ENCODE results near the gene TMEM179. TPM values are rescaled to one million over a fixed set of nuclear protein-coding genes. Genes with fewer than 3 reads are reported as not detected.

The TMEM179 gene
- total RNA-seq, 4 donors from 2014 or later = 0.46 to 1.9 (median 0.72) TPM

DNA sequence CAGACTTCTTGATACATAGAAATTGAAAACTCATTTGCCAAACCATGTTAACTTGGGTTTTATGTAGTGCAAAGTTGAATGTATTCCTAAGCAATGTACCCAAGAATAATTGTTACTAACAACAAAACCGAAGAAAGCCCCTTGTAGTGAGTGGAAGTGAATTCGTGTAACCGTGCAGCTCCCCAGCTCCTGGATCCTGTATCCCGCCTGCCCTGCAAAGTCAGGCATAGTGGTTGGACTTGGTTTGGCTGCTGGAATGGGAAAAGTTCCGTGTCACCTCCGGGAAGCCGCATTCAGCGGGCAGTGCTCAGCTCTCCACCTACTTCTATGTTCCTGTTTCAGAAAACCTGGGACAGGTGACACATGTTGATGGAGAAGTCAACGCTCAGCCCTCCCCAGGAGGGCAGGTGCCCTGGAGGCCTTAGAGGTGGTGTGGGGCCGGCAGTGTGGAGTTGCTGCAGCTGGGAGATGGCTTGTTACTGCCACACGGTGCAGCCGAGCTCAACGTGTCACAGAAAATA lies 54.2 kb downstream of the TMEM179 start:
- ATAC-seq = no peak
- Histone ChIP-seq H3K4me1 (peaks cover 0 to 8% (median 0%) of the 10 kb centered on the region in 3 donors), H3K9me3 (no peaks in the 10 kb centered on the region), H3K36me3 (no peaks in the 10 kb centered on the region), H3K4me3 (no peak overlapping the region), H3K27ac (no peak overlapping the region), H3K27me3 (peaks cover 96% of the 10 kb centered on the region)
- no peak for TF ChIP-seq POLR2A (IDR thresholded peaks at IDR 0.05)
- TF ChIP-seq, protein P1, sequence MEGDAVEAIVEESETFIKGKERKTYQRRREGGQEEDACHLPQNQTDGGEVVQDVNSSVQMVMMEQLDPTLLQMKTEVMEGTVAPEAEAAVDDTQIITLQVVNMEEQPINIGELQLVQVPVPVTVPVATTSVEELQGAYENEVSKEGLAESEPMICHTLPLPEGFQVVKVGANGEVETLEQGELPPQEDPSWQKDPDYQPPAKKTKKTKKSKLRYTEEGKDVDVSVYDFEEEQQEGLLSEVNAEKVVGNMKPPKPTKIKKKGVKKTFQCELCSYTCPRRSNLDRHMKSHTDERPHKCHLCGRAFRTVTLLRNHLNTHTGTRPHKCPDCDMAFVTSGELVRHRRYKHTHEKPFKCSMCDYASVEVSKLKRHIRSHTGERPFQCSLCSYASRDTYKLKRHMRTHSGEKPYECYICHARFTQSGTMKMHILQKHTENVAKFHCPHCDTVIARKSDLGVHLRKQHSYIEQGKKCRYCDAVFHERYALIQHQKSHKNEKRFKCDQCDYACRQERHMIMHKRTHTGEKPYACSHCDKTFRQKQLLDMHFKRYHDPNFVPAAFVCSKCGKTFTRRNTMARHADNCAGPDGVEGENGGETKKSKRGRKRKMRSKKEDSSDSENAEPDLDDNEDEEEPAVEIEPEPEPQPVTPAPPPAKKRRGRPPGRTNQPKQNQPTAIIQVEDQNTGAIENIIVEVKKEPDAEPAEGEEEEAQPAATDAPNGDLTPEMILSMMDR (IDR thresholded peaks at IDR 0.05) = no peak
- TF ChIP-seq EP300 (IDR thresholded peaks at IDR 0.05) = no peak
- TF ChIP-seq POLR2AphosphoS5 (IDR thresholded peaks at IDR 0.05) = no peak
- 73 to 96% methylated on average over 5 to 6 of the region's 13 CpGs for WGBS, 2 donors (ENCODE audit: low coverage in 1 of 2)

DNA sequence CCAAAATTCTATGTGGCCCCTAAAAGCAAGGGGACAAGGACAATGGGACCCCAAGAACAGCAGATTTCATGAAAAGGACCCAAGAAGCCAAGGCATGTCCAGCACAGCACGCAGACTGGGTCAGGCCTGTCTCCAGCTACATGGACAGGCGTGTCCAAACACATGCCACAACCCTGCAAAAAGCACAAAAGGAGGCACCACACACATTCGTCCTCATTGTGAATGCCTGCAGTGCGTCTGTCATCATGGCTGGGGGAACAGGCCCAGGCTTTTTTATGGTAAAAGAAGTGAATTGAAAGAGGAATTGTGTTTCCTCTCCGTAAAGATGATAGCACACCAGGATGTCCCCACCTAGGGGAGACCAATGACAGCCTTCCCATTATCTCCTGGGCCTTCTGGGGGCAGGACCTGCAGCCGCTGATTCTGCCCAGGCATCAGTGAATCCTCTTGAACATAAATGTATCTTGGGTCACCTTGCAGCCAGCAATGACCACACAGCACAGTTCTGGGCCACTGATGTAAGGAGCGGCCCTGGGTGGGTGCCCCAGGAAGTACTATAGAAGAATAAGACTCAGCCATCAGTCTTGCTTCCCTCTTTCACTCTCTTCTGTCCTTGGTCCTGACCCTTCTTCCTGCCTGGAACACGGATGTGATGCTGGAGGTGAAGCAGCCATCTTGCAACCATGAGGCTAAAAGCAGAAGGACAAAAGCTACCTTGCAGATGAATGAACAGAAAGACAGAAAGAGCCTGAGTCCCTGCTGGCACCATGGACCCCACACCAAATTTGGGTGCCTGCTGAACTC lies 54.8 kb downstream of the TMEM179 start:
- Histone ChIP-seq H3K4me1 (peaks cover 0 to 8% (median 0%) of the 10 kb centered on the region in 3 donors), H3K9me3 (no peaks in the 10 kb centered on the region), H3K36me3 (no peaks in the 10 kb centered on the region), H3K4me3 (no peak overlapping the region), H3K27me3 (peaks cover 96% of the 10 kb centered on the region), H3K27ac (no peak overlapping the region)
- TF ChIP-seq, protein P1 (IDR thresholded peaks at IDR 0.05) = no peak
- TF ChIP-seq POLR2AphosphoS5 (IDR thresholded peaks at IDR 0.05) = no peak
- no peak for TF ChIP-seq POLR2A (IDR thresholded peaks at IDR 0.05)
- no peak for TF ChIP-seq EP300 (IDR thresholded peaks at IDR 0.05)
- WGBS, 2 donors (ENCODE audit: low coverage in 1 of 2) = 67 to 100% methylated on average over 2 of the region's 8 CpGs
- ATAC-seq = no peak

- H3K9me3 ChIP-seq = no peaks in the 10 kb centered on the region
- peaks cover 0 to 8% (median 0%) of the 10 kb centered on the region in 3 donors for H3K4me1 ChIP-seq
- TF ChIP-seq POLR2AphosphoS5 (IDR thresholded peaks at IDR 0.05) (no peak), POLR2A (IDR thresholded peaks at IDR 0.05) (no peak), EP300 (IDR thresholded peaks at IDR 0.05) (no peak)
- TF ChIP-seq, protein P1 (IDR thresholded peaks at IDR 0.05) = no peak
- ATAC-seq = no peak
- no peak overlapping the region for H3K27ac ChIP-seq
- H3K4me3 ChIP-seq = no peak overlapping the region
- peaks cover 96% of the 10 kb centered on the region for H3K27me3 ChIP-seq
- WGBS, 2 donors (ENCODE audit: low coverage in 1 of 2) = 50 to 72% methylated on average over 2 to 4 of the region's 15 CpGs
- H3K36me3 ChIP-seq = no peaks in the 10 kb centered on the region
Observed at GRCh38 chr14:104548802-104549535, 55.6 kb downstream of the TMEM179 start.

DNA sequence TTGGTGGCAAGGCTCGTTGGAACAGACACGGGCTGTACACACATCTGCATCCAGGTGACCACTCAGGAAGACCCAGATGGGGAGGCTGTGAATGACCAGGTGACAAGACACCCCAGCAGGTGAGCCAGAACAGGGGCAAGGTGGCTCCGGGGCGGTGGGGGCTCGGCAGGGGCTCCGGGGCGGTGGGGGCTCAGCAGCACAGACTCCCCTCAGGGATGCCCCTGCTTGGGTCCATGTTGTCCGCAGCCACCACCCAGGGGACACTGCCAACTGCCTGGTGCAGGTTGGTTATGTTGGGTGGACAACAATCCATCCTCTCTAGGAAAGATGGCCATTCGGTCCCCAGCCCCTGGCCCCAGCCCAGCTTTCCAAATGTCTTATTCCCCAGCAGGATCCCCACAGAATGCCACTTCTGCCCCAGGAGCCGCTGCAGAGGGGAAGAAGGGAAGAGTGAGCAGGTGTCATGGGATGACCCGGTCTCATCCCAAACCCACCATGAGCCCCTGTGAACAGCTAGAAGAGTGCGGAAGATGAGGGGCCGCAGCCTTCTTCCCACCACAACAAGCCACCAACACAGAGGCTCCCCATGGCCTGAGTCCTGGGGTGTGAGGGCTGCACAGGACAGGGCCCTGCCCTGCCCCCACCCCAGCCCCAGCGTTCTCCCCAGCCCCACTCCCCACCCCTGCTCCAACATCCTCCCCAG lies 56.4 kb downstream of the TMEM179 start:
- no peak overlapping the region for H3K27ac ChIP-seq
- no peak for ATAC-seq
- peaks cover 0 to 8% (median 0%) of the 10 kb centered on the region in 3 donors for H3K4me1 ChIP-seq
- WGBS, 2 donors (ENCODE audit: low coverage in 1 of 2) = 80% methylated on average over 6 of the region's 14 CpGs; no CpG with 5 or more reads in 1 of the 2 donors
- peaks cover 98% of the 10 kb centered on the region for H3K27me3 ChIP-seq
- TF ChIP-seq, protein P1 (IDR thresholded peaks at IDR 0.05) = no peak
- TF ChIP-seq EP300 (IDR thresholded peaks at IDR 0.05) = no peak
- TF ChIP-seq POLR2A (IDR thresholded peaks at IDR 0.05) = no peak
- no peak for TF ChIP-seq POLR2AphosphoS5 (IDR thresholded peaks at IDR 0.05)
- H3K9me3 ChIP-seq = no peaks in the 10 kb centered on the region
- H3K36me3 ChIP-seq = no peaks in the 10 kb centered on the region
- no peak overlapping the region for H3K4me3 ChIP-seq
